Keratinocyte (primary cell): ENCODE results near the gene POLD2.

Source experiments
- CTCF ChIP-seq, 3 experiments: IDR thresholded peaks in 1 of 3; conservative IDR thresholded peaks in 1 of 3; optimal IDR thresholded peaks in 1 of 3; 2 replicates in 2 of 3; 3 replicates in 1 of 3; pipeline versions ENCODE3 to v1.5.1; 2011; ENCODE audit warnings: low read length in 3 of 3, mild to moderate bottlenecking in 3 of 3, moderate library complexity in 2 of 3, control low read depth in 1 of 3, inconsistent platforms in 1 of 3; ENCODE audit not compliant: insufficient read depth in 2 of 3; ENCODE audit errors: extremely low read depth in 1 of 3
- EZH2 ChIP-seq: IDR thresholded peaks from one replicate; pipeline ENCODE4 v1.6.1; 2012; ENCODE audit warnings: inconsistent platforms, mild to moderate bottlenecking, low read length, moderate library complexity

DNA sequence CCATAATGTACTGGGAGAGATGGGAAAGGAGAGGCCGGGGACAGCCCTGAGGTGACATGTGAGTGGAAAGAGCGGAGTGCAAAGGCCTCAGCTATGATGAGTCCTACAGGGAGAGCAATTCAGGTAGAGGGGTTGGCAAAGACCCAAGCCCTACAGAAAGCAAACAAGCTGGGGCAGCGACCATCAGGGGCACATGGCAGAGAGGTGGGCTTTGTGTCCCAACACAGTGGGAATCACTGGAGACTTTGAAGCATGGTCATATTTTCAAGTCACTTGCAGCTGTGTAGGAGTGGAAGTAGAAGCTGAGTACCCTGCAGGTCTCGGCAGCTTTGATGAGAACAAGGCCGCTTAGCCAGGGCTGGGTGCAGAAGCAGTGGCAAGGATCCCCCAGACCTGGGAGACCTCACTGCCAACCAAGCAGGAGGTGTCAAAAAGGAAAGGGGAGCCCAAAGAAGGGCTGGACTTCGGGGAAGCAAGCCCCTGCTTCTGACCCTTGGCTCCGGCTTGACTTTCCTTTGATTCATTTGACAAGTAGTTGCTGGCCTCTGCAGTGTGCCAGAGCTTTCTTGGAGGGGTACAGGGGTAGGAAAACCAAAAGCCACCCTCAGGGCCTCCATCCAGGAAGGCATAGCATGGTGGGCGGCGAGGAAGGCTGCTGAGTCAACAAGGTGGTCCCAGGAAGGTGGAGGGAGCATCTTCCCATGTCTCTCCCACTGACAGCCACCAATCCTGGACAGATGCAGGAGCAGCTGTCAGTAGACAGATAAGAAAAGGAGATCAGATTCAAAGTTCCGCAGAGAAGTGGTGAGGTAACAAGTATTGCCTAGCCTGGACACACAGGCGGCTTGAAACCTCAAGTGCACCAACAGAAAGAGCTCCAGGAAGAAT lies 56.0 kb downstream of the POLD2 start:
- TF ChIP-seq CTCF (optimal IDR thresholded peaks at IDR 0.05 in 1 of 3, IDR thresholded peaks at IDR 0.05 in 1 of 3, conservative IDR thresholded peaks at IDR 0.05 in 1 of 3; ENCODE audit: extremely low read depth in 1 of 3, insufficient read depth in 2 of 3, low read length in 3 of 3) (no peak), EZH2 (no peak)
